ENCODE results near the gene MED12L. TPM values are rescaled to one million over a fixed set of nuclear protein-coding genes. Genes with fewer than 3 reads are reported as not detected.

MED12L gene
- total and polyA plus RNA-seq, 9 of the 15 experiments (the other 6 are each of a cell fraction or from before 2014, with no cell fraction given) = not detected

- in situ Hi-C loops (cut with MboI) (no loop called here), intact Hi-C loops (cut with micrococcal nuclease) (no loop called here)
- H3K79me2 ChIP-seq (ENCODE audit: control insufficient read depth, insufficient read depth, low read length) = no peaks in the 10 kb centered on the region
- DNase-seq (ENCODE audit: extremely low read depth in 1 of 4, low spot score in 3 of 4) = no peak
- ChIA-PET CTCF (ENCODE audit: low intra/inter-chr PET ratio) (no interaction called here), POLR2A (no interaction called here)
- ATAC-seq = no peak
- FAIRE-seq = no peak
- peaks cover 0 to 5% of the 10 kb centered on the region in 2 experiments; a peak in 2 of 5 replicates for H3K27me3 ChIP-seq (ENCODE audit: control insufficient read depth in 2 of 2, insufficient read depth in 2 of 2, low read length in 2 of 2)
- no peak overlapping the region for H2AFZ ChIP-seq (ENCODE audit: low read depth, low read length)
- BruUV-seq (replicated peaks) = no TSS peak
- H3K4me1 ChIP-seq (replicated peaks in 1 of 2; ENCODE audit: control insufficient read depth in 2 of 2, insufficient read depth in 2 of 2, low read length in 2 of 2) = no peaks in the 10 kb centered on the region
- no peak overlapping the region for H3K4me2 ChIP-seq (ENCODE audit: insufficient read depth, low read length)
- H3K9ac ChIP-seq (ENCODE audit: insufficient read depth in 1 of 2, low read depth in 2 of 2, low read length in 2 of 2) = no peak overlapping the region
- WGBS (ENCODE audit: insufficient coverage, low coverage, missing lambda C conversion rate) = 0% methylated on average over 2 of the region's 2 CpGs
- H3K36me3 ChIP-seq (ENCODE audit: control insufficient read depth, insufficient read depth, low read length) = no peaks in the 10 kb centered on the region
- H3K9me3 ChIP-seq (replicated peaks; ENCODE audit: control insufficient read depth, insufficient read depth, low read depth, low read length) = no peaks in the 10 kb centered on the region
- TF ChIP-seq ZKSCAN3 (CRISPR knock-in tag; IDR thresholded peaks at IDR 0.05) = no peak
- no peak for TF ChIP-seq BRF2 (IDR thresholded peaks at IDR 0.05; ENCODE audit: borderline replicate concordance, insufficient read depth, insufficient read length)
- no peak for TF ChIP-seq ZNF3 (CRISPR knock-in tag; IDR thresholded peaks at IDR 0.05)
- TF ChIP-seq NONO (IDR thresholded peaks at IDR 0.05; ENCODE audit: low read depth in 2 of 2, low read length in 1 of 2) = no peak
- TF ChIP-seq HEY1 (CRISPR knock-in tag; IDR thresholded peaks at IDR 0.05; ENCODE audit: borderline replicate concordance) = no peak
- TF ChIP-seq NFE2L1 (tag; IDR thresholded peaks at IDR 0.05; ENCODE audit: borderline replicate concordance, low read depth) = no peak
- TF ChIP-seq ARID3A (IDR thresholded peaks at IDR 0.05; ENCODE audit: borderline replicate concordance, low read depth, low read length) = no peak
- TF ChIP-seq ZBTB7A (IDR thresholded peaks at IDR 0.05; ENCODE audit: borderline replicate concordance, control insufficient read depth, low read depth, low read length) = no peak
- no peak for TF ChIP-seq ELF4 (CRISPR knock-in tag; IDR thresholded peaks at IDR 0.05)
- TF ChIP-seq C11orf30 (IDR thresholded peaks at IDR 0.05; ENCODE audit: low read depth) = no peak
- no peak overlapping the region for H3K4me3 ChIP-seq
- no peak overlapping the region for H3K27ac ChIP-seq (ENCODE audit: extremely low read depth, low read depth, low read length)
- no peaks in the 10 kb centered on the region for H3K9me1 ChIP-seq (ENCODE audit: control insufficient read depth, insufficient read depth, low read length)
- H4K20me1 ChIP-seq (replicated peaks; ENCODE audit: control insufficient read depth, insufficient read depth, low read length) = no peaks in the 10 kb centered on the region
These were observed 260.4 kb downstream of the MED12L start for GRCh38 chr3:151345859-151346258.

Data from K562 (cell line).